ENCODE results near the gene KRTAP5-10. TPM values are rescaled to one million over a fixed set of nuclear protein-coding genes. Genes with fewer than 3 reads are reported as not detected.
"Not testable (repeated sequence)": the region's sequence is repeated elsewhere in the genome, so short reads cannot be mapped to it uniquely, and the experiment has no call there.

Gene KRTAP5-10, protein sequence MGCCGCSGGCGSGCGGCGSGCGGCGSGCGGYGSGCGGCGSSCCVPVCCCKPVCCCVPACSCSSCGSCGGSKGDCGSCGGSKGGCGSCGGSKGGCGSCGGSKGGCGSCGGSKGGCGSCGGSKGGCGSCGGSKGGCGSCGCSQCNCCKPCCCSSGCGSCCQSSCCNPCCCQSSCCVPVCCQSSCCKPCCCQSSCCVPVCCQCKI
- total RNA-seq: not detected

DNA sequence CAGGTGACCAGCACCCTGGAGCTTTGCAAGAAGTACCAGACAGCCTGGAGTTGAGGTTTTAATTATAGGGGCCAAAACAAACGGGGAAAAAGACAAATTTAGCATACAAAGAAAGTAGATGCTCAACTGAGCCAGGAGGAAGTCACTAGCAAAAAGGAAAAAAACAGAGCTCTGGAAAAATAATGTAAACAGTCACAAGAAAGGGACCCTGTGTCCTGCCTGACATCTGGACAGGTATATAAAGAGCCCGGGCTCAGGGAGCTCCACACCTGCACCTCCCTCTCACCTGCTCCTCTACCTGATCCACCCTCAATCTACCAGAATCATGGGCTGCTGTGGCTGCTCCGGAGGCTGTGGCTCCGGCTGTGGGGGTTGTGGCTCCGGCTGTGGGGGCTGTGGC, at the start of gene KRTAP5-10:
Gene KRTAP5-10, plus strand, starts transcription at position 301 of the 400 bp plus-strand sequence. Its CDS starts 25 bp downstream, at position 326.
- H3K4me1 ChIP-seq (ENCODE audit: insufficient read depth, low read length): no peaks in the 10 kb centered on the region
- H3K9me3 ChIP-seq (ENCODE audit: low read depth, low read length): no peaks in the 10 kb centered on the region
- H3K4me3 ChIP-seq (ENCODE audit: low read length): no peak within 1 kb of the TSS
- H3K27me3 ChIP-seq (ENCODE audit: insufficient read depth, low read length): no peaks in the 10 kb centered on the region

DNA sequence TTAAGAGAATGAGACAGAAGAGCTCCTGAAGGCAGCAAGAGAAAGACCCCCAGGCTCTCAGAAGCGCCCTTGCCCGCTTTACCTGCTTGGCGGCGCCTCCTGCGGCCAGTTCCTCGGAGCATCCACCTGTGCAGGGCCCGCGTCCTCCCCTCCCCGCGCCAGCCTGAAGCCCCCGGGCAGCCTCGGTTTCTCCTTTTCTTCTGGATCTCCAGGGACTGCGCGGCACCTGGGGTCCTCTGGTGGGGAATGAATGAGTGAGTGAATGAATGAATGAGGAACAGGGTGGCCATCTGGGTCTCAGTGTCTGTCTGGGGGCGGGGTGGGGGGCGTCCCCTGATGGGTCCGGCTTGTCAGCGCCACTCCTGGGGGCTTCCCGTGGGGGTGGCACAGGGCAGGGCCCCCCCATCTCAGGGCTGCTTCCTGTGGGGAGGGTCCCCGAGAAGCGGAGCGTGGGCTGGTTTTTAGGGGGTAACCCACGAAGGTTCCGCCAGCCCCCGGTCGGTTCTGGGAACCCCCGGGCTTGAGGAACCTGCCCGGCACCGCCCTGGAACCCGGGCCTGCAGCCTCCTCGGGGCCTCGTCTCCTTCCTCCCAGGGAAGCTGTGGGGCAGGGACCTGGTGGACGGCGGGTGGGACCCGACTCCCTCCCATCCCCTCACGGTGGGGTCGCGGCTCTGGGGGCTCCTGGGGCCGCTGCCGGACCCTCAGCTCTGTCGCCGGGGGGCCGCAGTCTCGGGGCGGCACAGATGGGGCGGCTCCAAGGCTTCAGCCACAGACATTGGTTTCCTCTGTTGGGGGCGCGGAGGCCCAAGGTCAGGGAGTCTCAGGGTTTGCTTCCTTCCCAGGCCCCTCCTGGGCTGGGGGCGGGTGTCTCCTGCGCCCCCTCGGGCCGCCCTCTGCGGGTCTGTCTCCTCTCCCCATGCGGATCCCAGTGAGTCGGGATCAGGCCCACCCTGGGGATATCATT, 46.6 kb upstream of the KRTAP5-10 start:
- Histone ChIP-seq H3K4me3 (ENCODE audit: low read length) (no peak overlapping the region), H3K27me3 (ENCODE audit: insufficient read depth, low read length) (no peaks in the 10 kb centered on the region), H3K9me3 (ENCODE audit: low read depth, low read length) (no peaks in the 10 kb centered on the region), H3K4me1 (ENCODE audit: insufficient read depth, low read length) (no peaks in the 10 kb centered on the region)

DNA sequence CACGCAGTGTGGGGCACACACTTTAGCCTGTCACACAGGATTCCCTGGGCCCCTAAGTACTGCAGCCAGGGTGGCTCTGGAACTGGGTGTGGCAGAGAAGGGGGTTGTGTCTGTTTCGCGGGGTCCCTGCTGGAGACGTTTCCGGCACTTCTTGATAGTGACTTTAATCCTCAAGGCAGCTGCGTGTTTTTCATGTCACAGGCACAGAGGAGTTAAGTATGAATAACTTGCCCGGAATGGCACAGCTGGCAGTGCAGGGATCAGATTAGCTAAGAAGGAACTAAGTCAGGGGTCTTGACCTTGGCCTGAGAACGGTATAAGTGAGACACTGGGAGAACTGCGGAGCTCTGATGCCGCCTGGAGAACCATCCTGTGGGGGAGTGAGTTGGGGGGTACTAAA, 45.8 kb upstream of the KRTAP5-10 start:
- H3K4me3 ChIP-seq (ENCODE audit: low read length): no peak overlapping the region
- no peaks in the 10 kb centered on the region for H3K27me3 ChIP-seq (ENCODE audit: insufficient read depth, low read length)
- no peaks in the 10 kb centered on the region for H3K4me1 ChIP-seq (ENCODE audit: insufficient read depth, low read length)
- H3K9me3 ChIP-seq (ENCODE audit: low read depth, low read length): no peaks in the 10 kb centered on the region

- H3K27me3 ChIP-seq (ENCODE audit: insufficient read depth, low read length): no peaks in the 10 kb centered on the region
- H3K4me1 ChIP-seq (ENCODE audit: insufficient read depth, low read length): no peaks in the 10 kb centered on the region
- H3K9me3 ChIP-seq (ENCODE audit: low read depth, low read length): no peaks in the 10 kb centered on the region
- H3K4me3 ChIP-seq (ENCODE audit: low read length): no peak overlapping the region
These were observed 40.0 kb upstream of the KRTAP5-10 start for GRCh38 chr11:71525188-71525937.

DNA sequence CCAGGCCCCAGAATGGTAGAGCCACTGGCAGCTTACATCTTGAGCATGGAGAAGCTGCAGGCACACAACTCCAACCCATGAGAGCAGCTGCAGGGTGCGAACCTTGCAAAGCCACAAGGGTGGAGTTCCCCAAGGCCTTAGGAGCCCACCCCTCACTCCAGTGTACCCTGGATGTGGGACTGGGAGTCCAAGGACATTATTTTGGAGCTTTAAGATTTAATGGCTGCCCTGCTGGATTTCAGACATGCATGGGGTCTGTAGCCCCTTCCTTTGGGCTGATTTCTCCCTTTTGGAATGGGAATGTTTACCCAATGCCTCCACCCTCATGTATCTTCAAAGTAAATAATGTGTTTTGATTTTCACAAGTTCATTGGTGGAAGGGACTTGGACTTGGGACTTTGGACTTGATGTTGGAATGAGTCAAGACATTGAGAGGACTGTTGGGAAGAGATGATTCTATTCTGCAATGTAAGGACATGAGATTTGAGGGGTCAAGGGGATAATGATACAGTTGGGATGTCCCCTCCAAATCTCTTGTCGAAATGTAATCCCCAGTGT, 39.3 kb upstream of the KRTAP5-10 start:
- H3K4me1 ChIP-seq (ENCODE audit: insufficient read depth, low read length): no peaks in the 10 kb centered on the region
- H3K9me3 ChIP-seq (ENCODE audit: low read depth, low read length): no peaks in the 10 kb centered on the region
- no peaks in the 10 kb centered on the region for H3K27me3 ChIP-seq (ENCODE audit: insufficient read depth, low read length)
- H3K4me3 ChIP-seq (ENCODE audit: low read length): no peak overlapping the region

- not testable (repeated sequence) for H3K27me3 ChIP-seq (ENCODE audit: insufficient read depth, low read length); H3K4me3 ChIP-seq (ENCODE audit: low read length); H3K4me1 ChIP-seq (ENCODE audit: insufficient read depth, low read length); H3K9me3 ChIP-seq (ENCODE audit: low read depth, low read length)
These were observed 38.4 kb upstream of the KRTAP5-10 start, which contains the start of gene KRTAP5-7 for GRCh38 chr11:71526796-71527575. TSS of gene KRTAP5-7 (plus strand) at chr11:71527267. CDS start at chr11:71527301, 34 bp downstream.

GRCh38 chr11:71527576-71528210, 37.7 kb upstream of the KRTAP5-10 start:
- H3K4me1 ChIP-seq (ENCODE audit: insufficient read depth, low read length): no peaks in the 10 kb centered on the region
- H3K4me3 ChIP-seq (ENCODE audit: low read length): no peak overlapping the region
- no peaks in the 10 kb centered on the region for H3K27me3 ChIP-seq (ENCODE audit: insufficient read depth, low read length)
- no peaks in the 10 kb centered on the region for H3K9me3 ChIP-seq (ENCODE audit: low read depth, low read length)

- H3K4me1 ChIP-seq (ENCODE audit: insufficient read depth, low read length): no peaks in the 10 kb centered on the region
- no peak overlapping the region for H3K4me3 ChIP-seq (ENCODE audit: low read length)
- H3K9me3 ChIP-seq (ENCODE audit: low read depth, low read length): no peaks in the 10 kb centered on the region
- H3K27me3 ChIP-seq (ENCODE audit: insufficient read depth, low read length): no peaks in the 10 kb centered on the region
These were observed 34.8 kb upstream of the KRTAP5-10 start for GRCh38 chr11:71530602-71531001.

DNA sequence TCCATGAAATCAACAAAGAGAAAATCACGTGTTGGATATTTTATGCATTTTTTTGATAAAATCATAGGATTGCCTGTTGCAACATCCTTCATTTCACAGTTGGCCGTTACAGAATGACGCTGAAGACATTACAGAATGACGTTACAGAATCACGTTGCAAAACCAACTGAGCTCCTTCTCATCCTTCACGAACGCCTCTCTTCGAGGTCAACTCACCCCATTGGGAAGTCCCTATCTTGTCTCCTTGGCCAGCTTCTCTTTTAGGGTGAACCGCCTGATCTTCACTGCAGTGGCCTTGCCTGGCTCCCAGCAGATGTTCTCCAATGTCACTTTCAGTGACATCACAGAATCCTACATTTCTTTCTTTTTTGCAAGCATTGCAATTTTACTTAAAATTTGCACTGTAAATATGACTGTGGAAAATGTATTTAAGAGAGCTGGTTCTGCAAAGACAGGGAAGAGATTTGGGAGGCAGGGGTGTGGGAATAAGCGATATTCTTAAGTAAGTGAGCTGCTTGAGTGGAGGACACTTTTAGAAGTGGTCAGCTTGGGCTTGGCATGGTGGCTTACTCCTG, 33.2 kb upstream of the KRTAP5-10 start:
- Histone ChIP-seq H3K4me3 (ENCODE audit: low read length) (no peak overlapping the region), H3K4me1 (ENCODE audit: insufficient read depth, low read length) (no peaks in the 10 kb centered on the region), H3K9me3 (ENCODE audit: low read depth, low read length) (no peaks in the 10 kb centered on the region), H3K27me3 (ENCODE audit: insufficient read depth, low read length) (no peaks in the 10 kb centered on the region)

GRCh38 chr11:71534711-71535608, 30.4 kb upstream of the KRTAP5-10 start:
- not testable (repeated sequence) for H3K4me1 ChIP-seq (ENCODE audit: insufficient read depth, low read length); H3K9me3 ChIP-seq (ENCODE audit: low read depth, low read length); H3K4me3 ChIP-seq (ENCODE audit: low read length); H3K27me3 ChIP-seq (ENCODE audit: insufficient read depth, low read length)

DNA sequence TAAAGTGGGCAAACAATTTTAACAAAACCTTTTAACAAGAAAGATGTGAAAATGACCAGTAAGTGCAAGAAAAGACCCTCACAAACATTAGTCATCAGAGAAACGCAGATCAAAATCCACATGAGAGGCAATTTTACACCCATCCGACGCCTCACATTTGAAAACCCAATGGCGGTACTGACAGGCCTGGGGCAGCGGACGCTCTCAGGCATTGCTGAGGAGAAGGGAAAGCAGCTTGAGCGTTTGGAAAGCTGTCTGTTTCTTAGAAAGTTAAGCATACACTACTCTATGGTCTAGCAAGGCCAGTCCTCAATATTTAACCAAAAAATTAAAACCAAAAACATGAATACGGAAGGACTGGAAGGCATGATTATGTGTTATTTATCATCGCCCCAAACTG, 29.5 kb upstream of the KRTAP5-10 start:
- Histone ChIP-seq H3K4me1 (ENCODE audit: insufficient read depth, low read length) (no peaks in the 10 kb centered on the region), H3K27me3 (ENCODE audit: insufficient read depth, low read length) (no peaks in the 10 kb centered on the region), H3K9me3 (ENCODE audit: low read depth, low read length) (no peaks in the 10 kb centered on the region), H3K4me3 (ENCODE audit: low read length) (no peak overlapping the region)

DNA sequence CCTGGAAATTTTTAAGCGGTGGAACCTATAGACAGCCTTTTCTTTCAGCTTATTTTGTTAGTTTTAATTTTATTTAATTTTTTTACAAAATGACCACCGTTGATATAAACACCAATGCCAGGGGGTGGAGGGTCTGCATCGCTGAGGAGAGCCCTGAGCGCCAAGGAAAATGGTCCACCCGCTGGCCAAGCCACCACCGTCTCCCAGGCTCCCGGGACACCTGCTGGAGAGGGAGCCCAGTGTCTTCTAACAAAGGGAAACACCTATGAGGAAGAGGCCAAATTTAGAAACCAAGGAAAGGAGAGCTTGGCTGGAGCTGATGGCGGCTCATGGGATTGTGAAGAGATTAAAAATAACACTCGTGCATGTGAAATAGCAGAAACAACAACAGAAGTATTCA, 27.8 kb upstream of the KRTAP5-10 start:
- no peaks in the 10 kb centered on the region for H3K9me3 ChIP-seq (ENCODE audit: low read depth, low read length)
- no peaks in the 10 kb centered on the region for H3K27me3 ChIP-seq (ENCODE audit: insufficient read depth, low read length)
- H3K4me1 ChIP-seq (ENCODE audit: insufficient read depth, low read length): no peaks in the 10 kb centered on the region
- no peak overlapping the region for H3K4me3 ChIP-seq (ENCODE audit: low read length)

All from mononuclear cell (primary cell).